AG09319 (cell line): ENCODE results near the gene STRA6.

Source experiments
- DNase-seq: peaks from one replicate; pipeline ENCODE4 v3.0.0-alpha.2; 2010; ENCODE audit warnings: low read depth; ENCODE audit errors: extremely low read depth
- TF ChIP-seq, protein P1 (sequence below): IDR thresholded peaks from 2 replicates; pipeline ENCODE4 v1.5.1; 2011; ENCODE audit warnings: low read depth, mild to moderate bottlenecking, inconsistent platforms, low read length, moderate library complexity

Gene STRA6

DNA sequence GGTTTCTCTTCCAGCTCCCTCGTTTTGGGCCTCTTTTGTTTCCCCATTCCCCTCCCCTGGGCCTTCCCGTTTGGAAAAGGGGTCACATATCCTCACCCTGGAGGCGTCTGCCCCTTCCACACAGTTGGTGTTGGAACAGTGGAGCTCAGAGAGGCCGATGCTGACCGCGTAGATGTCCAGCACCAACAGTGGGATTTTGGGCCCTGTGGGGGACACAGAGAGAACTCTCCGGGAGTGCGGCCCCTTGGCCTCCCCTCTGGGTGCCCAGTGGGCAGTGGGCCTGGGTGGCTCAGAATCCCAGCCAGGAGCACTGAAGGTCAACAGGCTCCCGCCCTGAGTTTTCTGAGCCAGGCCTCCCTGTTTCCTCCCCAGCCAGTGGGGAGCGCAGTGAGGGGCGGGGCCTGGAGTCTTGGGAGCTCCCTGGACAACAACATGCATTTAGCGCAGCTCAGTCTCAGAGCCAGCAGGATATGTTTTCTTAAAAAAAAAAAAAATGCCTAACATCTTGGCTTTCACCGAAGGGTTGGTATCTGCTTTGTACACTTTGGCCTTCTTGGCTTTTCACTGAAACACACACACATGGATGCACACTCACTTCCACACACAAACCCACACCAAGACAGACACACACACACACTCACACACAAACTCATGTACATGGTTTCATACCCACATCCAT, 29.7 kb downstream of the STRA6 start:
- TF ChIP-seq, protein P1, sequence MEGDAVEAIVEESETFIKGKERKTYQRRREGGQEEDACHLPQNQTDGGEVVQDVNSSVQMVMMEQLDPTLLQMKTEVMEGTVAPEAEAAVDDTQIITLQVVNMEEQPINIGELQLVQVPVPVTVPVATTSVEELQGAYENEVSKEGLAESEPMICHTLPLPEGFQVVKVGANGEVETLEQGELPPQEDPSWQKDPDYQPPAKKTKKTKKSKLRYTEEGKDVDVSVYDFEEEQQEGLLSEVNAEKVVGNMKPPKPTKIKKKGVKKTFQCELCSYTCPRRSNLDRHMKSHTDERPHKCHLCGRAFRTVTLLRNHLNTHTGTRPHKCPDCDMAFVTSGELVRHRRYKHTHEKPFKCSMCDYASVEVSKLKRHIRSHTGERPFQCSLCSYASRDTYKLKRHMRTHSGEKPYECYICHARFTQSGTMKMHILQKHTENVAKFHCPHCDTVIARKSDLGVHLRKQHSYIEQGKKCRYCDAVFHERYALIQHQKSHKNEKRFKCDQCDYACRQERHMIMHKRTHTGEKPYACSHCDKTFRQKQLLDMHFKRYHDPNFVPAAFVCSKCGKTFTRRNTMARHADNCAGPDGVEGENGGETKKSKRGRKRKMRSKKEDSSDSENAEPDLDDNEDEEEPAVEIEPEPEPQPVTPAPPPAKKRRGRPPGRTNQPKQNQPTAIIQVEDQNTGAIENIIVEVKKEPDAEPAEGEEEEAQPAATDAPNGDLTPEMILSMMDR: peak; percentile 16
- peak; percentile 49 for DNase-seq

DNA sequence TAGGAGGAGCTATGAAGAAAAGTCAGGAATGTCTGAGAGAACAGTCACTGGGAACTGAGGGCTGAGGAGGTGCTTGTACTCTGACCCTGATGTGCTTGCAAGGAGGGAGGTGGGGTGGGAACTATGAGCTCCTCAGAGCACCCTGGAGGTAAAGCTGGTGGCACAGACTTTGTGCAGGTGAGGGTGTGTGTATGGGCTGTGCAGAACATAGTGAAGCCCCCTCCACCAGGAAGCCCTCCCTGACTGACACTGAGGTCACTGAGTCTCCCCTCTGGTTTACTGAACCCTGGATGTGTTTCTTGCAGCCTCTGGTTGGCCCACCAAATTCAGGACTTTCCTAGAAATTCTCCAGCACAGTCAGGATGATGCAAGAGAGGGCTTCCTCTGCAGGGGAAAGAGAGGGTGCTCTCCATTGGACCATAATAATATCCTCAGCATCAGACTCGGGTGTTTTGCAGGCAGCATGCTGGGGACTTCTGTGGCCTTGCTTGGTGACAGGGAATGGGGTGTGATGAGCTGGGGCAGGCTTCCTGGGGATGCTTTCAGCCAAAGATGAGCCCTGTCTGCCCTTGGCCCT, 30.5 kb downstream of the STRA6 start:
- no peak for DNase-seq
- TF ChIP-seq, protein P1: no peak

DNA sequence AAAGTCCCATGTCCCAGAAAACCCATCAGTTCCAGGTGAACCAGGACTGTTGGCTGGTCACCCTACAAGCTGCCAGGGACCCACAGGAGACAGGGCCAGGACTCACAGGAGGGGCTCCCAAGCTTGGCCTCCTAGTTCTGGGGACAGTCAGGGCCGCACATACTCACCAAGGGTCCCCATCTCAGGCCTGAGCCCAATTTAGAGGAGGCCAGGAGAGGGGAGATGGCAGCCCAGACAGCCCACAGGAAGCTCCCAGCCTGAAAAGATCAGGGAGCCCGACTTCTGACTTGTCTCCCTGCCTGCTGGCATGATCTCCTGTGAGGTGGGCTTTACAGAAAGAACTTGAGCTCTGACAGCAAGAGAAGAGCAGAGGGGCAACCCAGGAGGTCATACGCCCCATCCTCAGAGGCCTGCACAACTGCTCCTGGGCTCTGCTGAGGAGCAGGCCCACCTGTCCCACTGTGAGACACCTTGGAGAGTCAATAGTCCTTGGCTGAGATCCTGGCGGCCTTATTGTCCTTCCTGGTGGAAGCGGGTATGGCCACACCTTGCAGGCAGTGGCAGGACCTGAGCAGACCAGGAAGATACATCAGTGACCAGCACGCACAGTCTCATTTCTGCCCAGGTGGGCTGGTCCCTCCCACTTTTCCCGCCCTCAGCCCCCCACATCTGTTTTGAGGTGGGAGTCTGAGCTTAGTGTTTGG, 31.6 kb downstream of the STRA6 start:
- TF ChIP-seq, protein P1: no peak

DNA sequence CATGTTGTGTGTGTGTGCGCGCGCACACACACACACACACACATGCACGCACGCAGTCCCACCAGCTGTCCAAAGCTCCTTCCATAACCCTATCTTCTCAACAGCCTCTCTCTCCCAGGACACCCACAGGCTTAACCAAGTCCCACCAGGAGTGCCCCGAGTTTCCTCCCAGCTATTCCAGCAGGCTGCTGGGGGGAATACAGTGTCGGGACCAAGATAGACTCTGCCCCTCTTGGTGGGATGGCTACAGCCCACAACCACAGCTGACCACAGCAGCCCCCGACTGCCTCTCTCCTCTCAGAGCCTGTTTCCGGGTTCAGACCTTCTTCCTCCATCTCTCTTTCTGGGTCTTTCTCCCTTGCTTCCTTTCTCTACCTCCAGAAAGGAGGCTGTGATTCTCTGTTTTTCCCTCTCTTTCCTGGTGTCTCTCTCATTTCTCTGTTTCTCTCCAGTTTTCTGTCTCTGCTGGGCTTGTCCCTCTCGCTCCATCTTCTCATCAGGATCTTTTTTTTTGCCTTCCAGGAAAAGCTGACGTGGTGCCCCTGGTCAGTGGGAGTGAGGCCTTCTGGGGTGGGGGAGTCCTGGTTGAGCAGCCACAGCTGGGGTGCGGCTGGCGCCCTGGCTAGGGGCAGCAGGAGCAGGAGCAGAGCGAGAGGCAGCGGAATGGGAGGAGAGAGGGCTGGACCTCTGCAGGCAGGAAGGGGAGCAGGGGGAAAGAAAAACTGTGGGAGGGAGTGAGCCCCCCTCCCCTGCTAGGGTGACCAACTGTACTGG, 32.3 kb downstream of the STRA6 start:
- TF ChIP-seq, protein P1: no peak
- no peak for DNase-seq

More for the DNA sequence above, 31.6 kb downstream of the STRA6 start:
- no peak for DNase-seq

DNA sequence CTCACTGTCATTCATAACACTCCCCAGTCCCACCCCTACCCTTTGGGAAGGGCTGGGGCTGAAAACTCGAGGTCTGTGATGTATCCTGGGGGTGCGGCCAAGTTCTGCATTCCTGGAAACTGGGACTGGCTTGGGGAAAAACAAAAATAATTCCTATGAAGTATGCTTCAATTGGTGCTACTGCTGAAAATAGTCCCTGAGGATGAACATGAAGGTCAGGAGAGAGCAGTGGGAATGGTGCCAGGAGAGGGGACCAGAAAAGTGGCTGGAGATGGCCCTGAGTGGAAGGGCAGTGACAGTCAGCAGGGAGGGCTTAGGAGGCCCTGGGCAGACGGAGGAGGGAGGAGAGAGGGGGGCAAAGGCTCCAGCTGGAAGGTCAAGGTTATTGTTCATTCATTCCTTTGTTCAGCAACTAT, 33.9 kb downstream of the STRA6 start:
- TF ChIP-seq, protein P1: no peak
- DNase-seq: no peak

DNA sequence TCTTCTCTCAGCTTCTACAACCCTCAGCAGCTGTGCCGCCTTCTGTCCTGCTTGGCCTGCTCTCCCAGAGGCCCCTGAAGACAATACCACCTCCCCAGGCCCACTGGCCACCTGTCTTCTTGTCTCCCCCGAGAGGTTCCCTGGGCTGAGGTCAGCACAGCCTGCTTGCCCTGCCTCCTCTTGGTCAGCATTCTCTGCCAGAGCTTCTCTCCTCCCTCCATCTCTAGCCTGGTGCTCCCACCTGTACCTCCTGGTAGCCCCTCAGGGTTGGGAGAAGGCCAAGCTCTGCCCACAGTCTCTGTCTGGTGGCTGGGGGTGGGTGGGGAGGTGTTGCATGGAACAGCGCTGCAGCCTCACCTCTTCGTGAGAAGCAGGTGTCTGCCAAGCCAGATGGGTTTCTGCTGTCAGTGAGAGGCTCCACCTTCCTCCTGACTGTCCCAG, 34.7 kb downstream of the STRA6 start:
- DNase-seq: no peak

More for the DNA sequence above, 34.7 kb downstream of the STRA6 start:
- TF ChIP-seq, protein P1: no peak
